WTC11 (cell line): ENCODE measurements around the gene EIF1B.

ENCODE experiments used
- CTCF ChIP-seq: fragments of 200-600 bp; IDR thresholded peaks from 2 replicates; pipeline ENCODE4 v1.8.0; 2022; ENCODE audit warnings: antibody characterized with exemption
- GABPB1 ChIP-seq: sonication (generic); formaldehyde crosslinking; IDR thresholded peaks from 2 replicates; pipeline ENCODE4 v1.8.1; 2023; ENCODE audit warnings: mild to moderate bottlenecking, missing genetic modification reagents

GRCh38 chr3:40339871-40340270 is 30.4 kb downstream of the EIF1B start:
- no peak for TF ChIP-seq CTCF
- TF ChIP-seq GABPB1 (CRISPR knock-in tag) = no peak
